MM.1S (cell line): ENCODE results near the gene CKAP5.

Experiments
- DNase-seq: peaks from one replicate; pipeline ENCODE4 v3.0.0-alpha.2; 2015
- H2AFZ ChIP-seq: fragments of 300-600 bp; sonication (generic); 2 replicates; pipeline ENCODE4 v1.6.0; 2016; ENCODE audit warnings: antibody characterized with exemption, low read length
- H3F3A ChIP-seq: fragments of 300-600 bp; sonication (generic); 2 replicates; pipeline ENCODE4 v1.6.1; 2016; ENCODE audit warnings: mild to moderate bottlenecking, antibody characterized with exemption, low read length, moderate library complexity, mixed read lengths; ENCODE audit not compliant: insufficient read depth
- H3K27ac ChIP-seq: fragments of 300-600 bp; sonication (generic); 2 replicates; pipeline ENCODE4 v1.5.1; 2016; ENCODE audit warnings: mild to moderate bottlenecking, low read length
- H3K27me3 ChIP-seq: fragments of 300-600 bp; sonication (generic); replicated peaks from 2 replicates; pipeline ENCODE4 v1.6.0; 2016; ENCODE audit warnings: low read length; ENCODE audit not compliant: insufficient read depth
- H3K36me3 ChIP-seq: fragments of 300-600 bp; sonication (generic); replicated peaks from 2 replicates; pipeline ENCODE4 v1.6.1; 2016; ENCODE audit warnings: mild to moderate bottlenecking, low read length, mixed read lengths; ENCODE audit not compliant: insufficient read depth
- H3K4me1 ChIP-seq: fragments of 300-600 bp; sonication (generic); 2 replicates; pipeline ENCODE4 v1.6.1; 2016; ENCODE audit warnings: low read length, mixed read lengths
- H3K4me2 ChIP-seq: fragments of 300-600 bp; sonication (generic); 2 replicates; pipeline ENCODE4 v1.6.0; 2016; ENCODE audit warnings: low read depth, low read length
- H3K4me3 ChIP-seq: fragments of 300-600 bp; sonication (generic); 2 replicates; pipeline ENCODE4 v1.5.1; 2016; ENCODE audit warnings: low read length, mixed read lengths
- H3K79me2 ChIP-seq: fragments of 300-600 bp; sonication (generic); 2 replicates; pipeline ENCODE4 v1.6.1; 2016; ENCODE audit warnings: mixed run types, low read length, mixed read lengths
- H3K9ac ChIP-seq: fragments of 300-600 bp; sonication (generic); 2 replicates; pipeline ENCODE4 v1.6.1; 2016; ENCODE audit warnings: low read length, mixed read lengths
- H3K9me2 ChIP-seq: fragments of 300-600 bp; sonication (generic); replicated peaks from 2 replicates; pipeline ENCODE4 v1.6.1; 2016; ENCODE audit warnings: mild to moderate bottlenecking, low read length, mixed read lengths; ENCODE audit not compliant: insufficient read depth
- H3K9me3 ChIP-seq: fragments of 300-600 bp; sonication (generic); replicated peaks from 2 replicates; pipeline ENCODE4 v1.6.1; 2016; ENCODE audit warnings: mild to moderate bottlenecking, low read length, mixed read lengths; ENCODE audit not compliant: insufficient read depth
- H4K20me1 ChIP-seq: fragments of 300-600 bp; sonication (generic); 2 replicates; pipeline ENCODE4 v1.6.1; 2016; ENCODE audit warnings: mild to moderate bottlenecking, low read length, moderate library complexity, mixed read lengths; ENCODE audit not compliant: insufficient read depth
- CTCF ChIP-seq: fragments of 300-600 bp; sonication (generic); IDR thresholded peaks from 2 replicates; pipeline ENCODE4 v1.5.1; 2016; ENCODE audit warnings: antibody characterized with exemption, low read length, mixed read lengths
- EZH2 ChIP-seq: fragments of 300-600 bp; sonication (generic); optimal IDR thresholded peaks from 2 replicates; pipeline ENCODE3; 2017; ENCODE audit warnings: low read depth, mild to moderate bottlenecking, antibody characterized with exemption, low read length, mixed read lengths
- EZH2phosphoT487 ChIP-seq: fragments of 300-600 bp; sonication (generic); IDR thresholded peaks from 2 replicates; pipeline ENCODE4 v1.6.1; 2018; ENCODE audit warnings: antibody characterized with exemption, low read length

Gene CKAP5

GRCh38 chr11:46725338-46726205 is 120.5 kb downstream of the CKAP5 start:
- H3K9me2 ChIP-seq = no peaks in the 10 kb centered on the region
- no peak overlapping the region for H3K4me2 ChIP-seq
- no peaks in the 10 kb centered on the region for H3K79me2 ChIP-seq

GRCh38 chr11:46724088-46724487 is 122.0 kb downstream of the CKAP5 start:
- H3K4me2 ChIP-seq = no peak overlapping the region
- no peaks in the 10 kb centered on the region for H3K9me3 ChIP-seq
- H3K27me3 ChIP-seq = no peaks in the 10 kb centered on the region
- TF ChIP-seq EZH2 (no peak), EZH2phosphoT487 (no peak), CTCF (no peak)
- H3F3A ChIP-seq = no peaks in the 10 kb centered on the region
- no peaks in the 10 kb centered on the region for H4K20me1 ChIP-seq
- no peak overlapping the region for H3K4me3 ChIP-seq
- H2AFZ ChIP-seq = no peak overlapping the region
- no peak for DNase-seq
- H3K9me2 ChIP-seq = no peaks in the 10 kb centered on the region
- no peak overlapping the region for H3K27ac ChIP-seq
- H3K9ac ChIP-seq = no peak overlapping the region
- no peaks in the 10 kb centered on the region for H3K79me2 ChIP-seq
- H3K36me3 ChIP-seq = no peaks in the 10 kb centered on the region
- no peaks in the 10 kb centered on the region for H3K4me1 ChIP-seq

More at GRCh38 chr11:46725338-46726205, 120.5 kb downstream of the CKAP5 start:
- Histone ChIP-seq H3K4me3 (no peak overlapping the region), H2AFZ (no peak overlapping the region), H3K27ac (no peak overlapping the region), H4K20me1 (no peaks in the 10 kb centered on the region), H3F3A (no peaks in the 10 kb centered on the region), H3K9ac (no peak overlapping the region), H3K27me3 (no peaks in the 10 kb centered on the region), H3K36me3 (no peaks in the 10 kb centered on the region), H3K9me3 (no peaks in the 10 kb centered on the region), H3K4me1 (no peaks in the 10 kb centered on the region)
- TF ChIP-seq EZH2phosphoT487 = no peak
- TF ChIP-seq EZH2 = no peak
- no peak for TF ChIP-seq CTCF
- no peak for DNase-seq

- no peak overlapping the region for H3K9ac ChIP-seq
- H4K20me1 ChIP-seq = no peaks in the 10 kb centered on the region
- H3K4me2 ChIP-seq = no peak overlapping the region
- no peaks in the 10 kb centered on the region for H3K36me3 ChIP-seq
- H3K79me2 ChIP-seq = no peaks in the 10 kb centered on the region
- H3K27ac ChIP-seq = no peak overlapping the region
- TF ChIP-seq EZH2phosphoT487 (no peak), CTCF (no peak), EZH2 (no peak)
- no peak for DNase-seq
- no peaks in the 10 kb centered on the region for H3K27me3 ChIP-seq
- H2AFZ ChIP-seq = no peak overlapping the region
- H3K4me1 ChIP-seq = no peaks in the 10 kb centered on the region
- no peaks in the 10 kb centered on the region for H3K9me3 ChIP-seq
- H3K9me2 ChIP-seq = no peaks in the 10 kb centered on the region
- H3F3A ChIP-seq = no peaks in the 10 kb centered on the region
- no peak overlapping the region for H3K4me3 ChIP-seq
Measured at GRCh38 chr11:46723359-46723680, 122.8 kb downstream of the CKAP5 start.
